ENCODE data around the gene IFNLR1. TPM values are rescaled to one million over a fixed set of nuclear protein-coding genes. Genes with fewer than 3 reads are reported as not detected.

The IFNLR1 gene
- total and polyA plus RNA-seq, 2 of the 8 experiments (the other 6 are each of a cell fraction or from before 2014, with no cell fraction given) = 6.8 to 10.1 TPM

DNA sequence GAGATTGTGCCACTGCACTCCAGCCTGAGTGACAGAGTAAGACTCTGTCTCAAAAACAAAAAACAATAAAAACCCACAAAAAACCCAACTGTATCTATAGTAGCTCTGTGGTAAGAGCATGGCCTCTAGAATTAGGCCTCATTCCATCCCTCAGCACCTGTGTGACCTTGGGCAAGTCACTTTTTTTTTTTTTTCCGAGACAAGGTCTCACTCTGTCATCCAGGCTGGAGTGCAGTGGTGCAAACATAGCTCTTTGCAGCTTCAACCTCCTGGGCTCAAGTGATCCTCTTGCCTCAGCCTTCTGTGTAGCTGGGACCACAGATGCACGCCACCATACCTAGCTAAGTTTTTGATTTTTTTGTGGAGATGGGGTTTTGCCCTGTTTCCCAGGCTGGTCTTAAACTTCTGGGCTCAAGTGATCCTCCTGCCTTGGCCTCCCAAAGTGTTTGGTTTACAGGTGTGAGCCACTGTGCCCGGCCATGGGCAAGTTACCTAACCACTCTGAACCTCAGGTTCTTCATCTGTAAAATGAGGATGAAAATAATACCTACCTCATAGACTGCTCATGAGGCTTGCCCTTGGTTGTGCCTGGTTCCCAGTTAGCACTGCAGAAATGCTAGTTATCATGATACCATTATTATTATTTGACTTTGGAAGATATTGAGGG is 59.8 kb downstream of the IFNLR1 start:
- Histone ChIP-seq H3K9me3 (ENCODE audit: insufficient read depth in 2 of 2, low read depth in 1 of 2, low read length in 1 of 2) (peaks cover 3 to 5% of the 10 kb centered on the region in 2 experiments; a peak in 1 of 4 replicates), H3K4me1 (replicated peaks in 1 of 4; ENCODE audit: control insufficient read depth in 3 of 4, insufficient read depth in 4 of 4, low read length in 3 of 4) (peaks cover 0 to 3% (median 0%) of the 10 kb centered on the region in 4 experiments; a peak in 2 of 7 replicates), H4K8ac (ENCODE audit: extremely low read depth, insufficient read depth, low read length) (no peak overlapping the region), H4K20me1 (replicated peaks in 1 of 2; ENCODE audit: control insufficient read depth in 1 of 2, insufficient read depth in 2 of 2, low read length in 2 of 2) (no peaks in the 10 kb centered on the region), H3K27ac (ENCODE audit: low read depth, low read length) (no peak overlapping the region), H3K4ac (replicated peaks; ENCODE audit: insufficient read length, low read depth, low read length) (no peak overlapping the region), H3K79me1 (ENCODE audit: low read depth, low read length) (no peaks in the 10 kb centered on the region), H3K4me2 (ENCODE audit: insufficient read depth in 1 of 2, low read depth in 2 of 2, low read length in 2 of 2) (no peak overlapping the region), H3K79me2 (ENCODE audit: control insufficient read depth in 1 of 2, insufficient read depth in 2 of 2, low read length in 2 of 2) (no peaks in the 10 kb centered on the region), H4K91ac (replicated peaks; ENCODE audit: insufficient read length, low read length) (no peak overlapping the region), H2BK5ac (ENCODE audit: low read depth, low read length) (no peak overlapping the region), H3K14ac (ENCODE audit: insufficient read length) (no peak overlapping the region), H4K5ac (ENCODE audit: insufficient read length, low read depth, low read length) (no peak overlapping the region), H3K36me3 (ENCODE audit: control insufficient read depth in 2 of 4, insufficient read depth in 4 of 4, low read length in 3 of 4) (no peaks in the 10 kb centered on the region), H2BK12ac (ENCODE audit: low read depth, low read length) (no peak overlapping the region), H2AFZ (ENCODE audit: low read length) (no peak overlapping the region), H2BK120ac (replicated peaks; ENCODE audit: low read depth, low read length) (no peak overlapping the region), H3K18ac (ENCODE audit: extremely low read depth, low read length) (no peak overlapping the region), H3K56ac (replicated peaks; ENCODE audit: insufficient read length, low read depth, low read length) (no peak overlapping the region), H2BK20ac (ENCODE audit: low read length) (no peak overlapping the region), H3K23ac (ENCODE audit: insufficient read length) (no peak overlapping the region), H3K4me3 (ENCODE audit: extremely low read depth in 1 of 4, insufficient read depth in 2 of 4, low read depth in 3 of 4, low read length in 4 of 4) (no peak overlapping the region), H2BK15ac (ENCODE audit: low read length) (no peak overlapping the region), H3K9ac (replicated peaks in 1 of 4; ENCODE audit: extremely low read depth in 1 of 4, low read depth in 3 of 4, low read length in 3 of 4) (no peak overlapping the region), H3K27me3 (replicated peaks in 1 of 4; ENCODE audit: control insufficient read depth in 3 of 4, extremely low read depth in 1 of 4, insufficient read depth in 3 of 4, low read length in 3 of 4) (no peaks in the 10 kb centered on the region; a peak in 3 of 7 replicates), H2AK5ac (ENCODE audit: low read depth, low read length) (no peak overlapping the region), H3K23me2 (ENCODE audit: low read depth, low read length) (no peaks in the 10 kb centered on the region)
- TF ChIP-seq JUND (IDR thresholded peaks at IDR 0.05; ENCODE audit: low read length) (no peak), SUZ12 (IDR thresholded peaks at IDR 0.05; ENCODE audit: low read length) (no peak), GTF2F1 (IDR thresholded peaks at IDR 0.05; ENCODE audit: borderline replicate concordance, low read depth, low read length) (no peak), SP4 (IDR thresholded peaks at IDR 0.05; ENCODE audit: low read length) (no peak), ATF2 (IDR thresholded peaks at IDR 0.05; ENCODE audit: low read length) (no peak), NRF1 (IDR thresholded peaks at IDR 0.05; ENCODE audit: low read depth, low read length) (no peak), TAF7 (optimal IDR thresholded peaks at IDR 0.05; ENCODE audit: borderline replicate concordance, low read depth, low read length) (no peak), RXRA (IDR thresholded peaks at IDR 0.05; ENCODE audit: insufficient read depth, low read depth, low read length) (no peak), POLR2A (IDR thresholded peaks at IDR 0.05; ENCODE audit: control extremely low read depth in 1 of 2, low read depth in 2 of 2, low read length in 2 of 2) (no peak), TEAD4 (IDR thresholded peaks at IDR 0.05; ENCODE audit: low read depth, low read length) (no peak)
- FAIRE-seq (no peak), DNase-seq (ENCODE audit: low read depth in 1 of 2, low spot score in 2 of 2) (no peak)
- ChIA-PET POLR2A (ENCODE audit: partially characterized antibody) (interaction anchor here (1.9 kb wide), 1 partner anchor 23 kb away, joined by 19 read pairs; no protein-coding TSS in a partner anchor), CTCF (ENCODE audit: partially characterized antibody) (interaction anchor here (0.8 to 1.6 kb wide), 7 partner anchors 10 to 262 kb away, joined by 3 to 5 read pairs (median 3); no protein-coding TSS in a partner anchor)
- WGBS, 2 experiments (ENCODE audit: extremely low coverage in 1 of 2, insufficient coverage in 1 of 2, insufficient read length in 1 of 2, insufficient replicate concordance in 2 of 2, low coverage in 1 of 2, low lambda C conversion rate in 2 of 2, missing lambda C conversion rate in 1 of 2) = 86% methylated on average over 3 of the region's 3 CpGs; no CpG with 5 or more reads in 1 of the 2 experiments

All from H1 (cell line).